HG02973 (cell line): Measurements from ENCODE around the gene ERFL.
"Not testable (repeated sequence)": the region's sequence is repeated elsewhere in the genome, so short reads cannot be mapped to it uniquely, and the experiment has no call there.

Experiments
- ATAC-seq: cut with Tn5 transposase; IDR thresholded peaks from one replicate; pipeline ENCODE4 v1.9.1; 2021; ENCODE audit warnings: moderate library complexity; ENCODE audit not compliant: unreplicated experiment

Gene ERFL

GRCh38 chr19:41914424-41914834, 13.8 kb downstream of the ERFL start:
- ATAC-seq: not testable (repeated sequence)

- no peak for ATAC-seq
These were observed 14.5 kb downstream of the ERFL start for GRCh38 chr19:41913538-41914423.

- ATAC-seq: no peak
These were observed 15.2 kb downstream of the ERFL start for GRCh38 chr19:41912899-41913537.

GRCh38 chr19:41911889-41912731, 16.1 kb downstream of the ERFL start:
- ATAC-seq: no peak

GRCh38 chr19:41910992-41911888, 17.0 kb downstream of the ERFL start:
- ATAC-seq: no peak

GRCh38 chr19:41910240-41910991, 17.8 kb downstream of the ERFL start:
- ATAC-seq: no peak

GRCh38 chr19:41909706-41910105, 18.5 kb downstream of the ERFL start:
- no peak for ATAC-seq

GRCh38 chr19:41908724-41909464, 19.4 kb downstream of the ERFL start:
- no peak for ATAC-seq

GRCh38 chr19:41907994-41908615, 20.1 kb downstream of the ERFL start:
- no peak for ATAC-seq

- ATAC-seq: no peak
These were observed 21.2 kb downstream of the ERFL start for GRCh38 chr19:41906916-41907680.

GRCh38 chr19:41906271-41906670, 22.0 kb downstream of the ERFL start:
- no peak for ATAC-seq

- ATAC-seq: no peak
These were observed 22.8 kb downstream of the ERFL start for GRCh38 chr19:41905273-41906002.

GRCh38 chr19:41904118-41904870, 24.0 kb downstream of the ERFL start:
- ATAC-seq: no peak

- ATAC-seq: no peak
These were observed 24.9 kb downstream of the ERFL start for GRCh38 chr19:41903193-41903953.

- no peak for ATAC-seq
These were observed 25.7 kb downstream of the ERFL start for GRCh38 chr19:41902594-41902993.
